ENCODE measurements around the gene HS3ST6.
"Not testable (repeated sequence)": the region's sequence is repeated elsewhere in the genome, so short reads cannot be mapped to it uniquely, and the experiment has no call there.

HS3ST6 gene

GRCh38 chr16:1946495-1947368 lies 28.5 kb upstream of the HS3ST6 start:
- DNase-seq (ENCODE audit: low read depth in 2 of 2, low spot score in 1 of 2), result no peak

- DNase-seq (ENCODE audit: low read depth in 2 of 2, low spot score in 1 of 2), result no peak
Observed at GRCh38 chr16:1945559-1946391, 27.6 kb upstream of the HS3ST6 start.

- DNase-seq (ENCODE audit: low read depth in 2 of 2, low spot score in 1 of 2), result no peak
Observed at GRCh38 chr16:1944612-1945199, 26.5 kb upstream of the HS3ST6 start.

- peak; percentile 95 to 99 for DNase-seq (ENCODE audit: low read depth in 2 of 2, low spot score in 1 of 2)
Observed at GRCh38 chr16:1942810-1943726, 24.9 kb upstream of the HS3ST6 start, which contains the start of gene MSRB1. Gene MSRB1 (minus strand): TSS chr16:1943199. CDS start chr16:1943156, 43 bp downstream.

- no peak for DNase-seq (ENCODE audit: low read depth in 2 of 2, low spot score in 1 of 2)
Observed at GRCh38 chr16:1942047-1942809, 24.0 kb upstream of the HS3ST6 start.

GRCh38 chr16:1941162-1942046 lies 23.2 kb upstream of the HS3ST6 start:
- no peak for DNase-seq (ENCODE audit: low read depth in 2 of 2, low spot score in 1 of 2)

GRCh38 chr16:1940273-1941161 lies 22.3 kb upstream of the HS3ST6 start:
- DNase-seq (ENCODE audit: low read depth in 2 of 2, low spot score in 1 of 2), result no peak

- DNase-seq (ENCODE audit: low read depth in 2 of 2, low spot score in 1 of 2), result not testable (repeated sequence)
Observed at GRCh38 chr16:1939833-1940232, 21.6 kb upstream of the HS3ST6 start.

- DNase-seq (ENCODE audit: low read depth in 2 of 2, low spot score in 1 of 2), result no peak
Observed at GRCh38 chr16:1938910-1939309, 20.7 kb upstream of the HS3ST6 start.

GRCh38 chr16:1938316-1938715 lies 20.1 kb upstream of the HS3ST6 start:
- DNase-seq (ENCODE audit: low read depth in 2 of 2, low spot score in 1 of 2), result no peak

GRCh38 chr16:1936945-1937479 lies 18.8 kb upstream of the HS3ST6 start:
- DNase-seq (ENCODE audit: low read depth in 2 of 2, low spot score in 1 of 2), result no peak

- DNase-seq (ENCODE audit: low read depth in 2 of 2, low spot score in 1 of 2), result no peak
Observed at GRCh38 chr16:1933097-1933661, 15.0 kb upstream of the HS3ST6 start.

GRCh38 chr16:1932050-1933028 lies 14.1 kb upstream of the HS3ST6 start:
- no peak for DNase-seq (ENCODE audit: low read depth in 2 of 2, low spot score in 1 of 2)

GRCh38 chr16:1930338-1930720 lies 12.1 kb upstream of the HS3ST6 start:
- no peak for DNase-seq (ENCODE audit: low read depth in 2 of 2, low spot score in 1 of 2)

- DNase-seq (ENCODE audit: low read depth in 2 of 2, low spot score in 1 of 2), result peak; percentile 78 to 87
Observed at GRCh38 chr16:1929578-1930337, 11.5 kb upstream of the HS3ST6 start.

Data from stimulated activated CD8-positive, alpha-beta memory T cell treated with anti-CD3 and anti-CD28 coated beads, Interleukin-4, amount 100 ng/mL, for 4 hours (primary cell).